Activated CD8-positive, alpha-beta T cell treated with anti-CD3 and anti-CD28 coated beads for 36 hours (primary cell): Measurements from ENCODE around the gene GPR157. TPM values are rescaled to one million over a fixed set of nuclear protein-coding genes. Genes with fewer than 3 reads are reported as not detected.

ENCODE experiments used
- ATAC-seq: fragments of 200-7000 bp; cut with Tn5 transposase; one replicate; pipeline ENCODE4 v1.10.0; 2021; ENCODE audit warnings: mild to moderate bottlenecking, moderate library complexity
- CTCF ChIA-PET: fragments of 350-600 bp; sonication (Branson Sonifier 250); formaldehyde crosslinking; loops from one replicate; lab custom pipeline; 2021; ENCODE audit warnings: antibody characterized with exemption; lab: Charles Lee
- POLR2A ChIA-PET: fragments of 350-600 bp; sonication (Branson Sonifier 250); formaldehyde crosslinking; loops from one replicate; lab custom pipeline; 2021; ENCODE audit warnings: antibody characterized with exemption; lab: Charles Lee
- DNase-seq: peaks from one replicate; pipeline ENCODE4 v3.0.0-alpha.2; 2020
- H3K27ac Mint-ChIP-seq: one replicate; pipeline ENCODE4 v1.8.0; 2021; ENCODE audit warnings: mild to moderate bottlenecking, mixed read lengths
- H3K27me3 Mint-ChIP-seq: one replicate; pipeline ENCODE4 v1.8.0; 2021; ENCODE audit warnings: mixed read lengths
- H3K36me3 Mint-ChIP-seq: one replicate; pipeline ENCODE4 v1.8.0; 2021; ENCODE audit warnings: low read depth, mixed read lengths
- H3K4me1 Mint-ChIP-seq: one replicate; pipeline ENCODE4 v1.8.0; 2021; ENCODE audit warnings: low read depth, mixed read lengths
- H3K4me3 Mint-ChIP-seq: one replicate; pipeline ENCODE4 v1.8.0; 2021; ENCODE audit warnings: mild to moderate bottlenecking, moderate library complexity, mixed read lengths
- H3K9me3 Mint-ChIP-seq: one replicate; pipeline ENCODE4 v1.8.0; 2021; ENCODE audit warnings: mixed read lengths
- CTCF ChIP-seq: fragments of 200-600 bp; IDR thresholded peaks from one replicate; pipeline ENCODE4 v1.8.0; 2022; ENCODE audit warnings: antibody characterized with exemption, mild to moderate bottlenecking
- intact Hi-C: fragments of 100-400 bp; cut with micrococcal nuclease; formaldehyde crosslinking; loops from one replicate; pipeline ENCODE4 v1.10.0; 2022
- total RNA-seq, 2 experiments: library from RNA; stranded (reverse); gene quantifications; one replicate each; pipeline ENCODE4 v1.2.3, GENCODE V29; 2021

The GPR157 gene
- total RNA-seq, 2 experiments from 2014 or later = 3.4 to 4.7 TPM

DNA sequence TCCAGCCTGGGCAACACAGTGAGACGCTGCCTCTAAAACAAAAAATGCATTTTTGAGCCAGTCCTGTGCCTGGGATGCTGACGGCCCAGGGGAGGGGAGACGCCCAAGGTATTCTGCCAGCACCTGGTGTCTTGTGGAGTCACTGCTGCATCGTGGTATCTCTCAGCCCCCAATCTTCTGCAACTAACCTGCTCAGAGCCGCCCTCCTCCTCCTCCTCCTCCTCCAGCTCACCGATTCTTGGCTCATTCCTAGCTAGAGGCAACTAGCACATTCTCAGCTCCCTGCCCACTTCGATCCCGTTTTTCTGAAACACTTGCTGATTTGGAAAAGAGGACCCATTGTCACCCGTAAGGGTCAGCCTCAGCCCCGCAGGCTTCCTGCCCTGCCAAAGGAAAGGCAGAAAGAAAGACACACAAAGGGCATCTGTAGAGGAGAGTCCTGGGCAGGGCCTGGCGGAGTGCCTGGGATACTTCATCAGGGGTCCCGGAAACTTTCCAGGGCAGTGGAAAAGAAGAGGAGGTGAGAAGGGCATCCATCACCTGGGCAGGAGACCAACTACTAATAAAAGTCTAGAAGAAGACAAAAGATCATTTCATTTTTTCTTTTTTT, 20.7 kb downstream of the GPR157 start:
- Mint-ChIP-seq H3K4me1 (peaks cover 2% of the 10 kb centered on the region), H3K27ac (no peak overlapping the region), H3K36me3 (no peaks in the 10 kb centered on the region), H3K9me3 (no peaks in the 10 kb centered on the region), H3K4me3 (no peak overlapping the region), H3K27me3 (no peaks in the 10 kb centered on the region)
- TF ChIP-seq CTCF = no peak
- CTCF ChIA-PET = no interaction called here
- POLR2A ChIA-PET = no interaction called here
- ATAC-seq (no peak), DNase-seq (no peak)
- intact Hi-C loops = loop anchor here (10.0 kb wide), 1 partner anchor 93 kb away; no protein-coding TSS in a partner anchor

- no peaks in the 10 kb centered on the region for H3K4me1 Mint-ChIP-seq
- ChIA-PET CTCF (interaction anchor here (0.8 to 1.3 kb wide), 2 partner anchors 34 to 89 kb away, joined by 4 to 6 read pairs; no protein-coding TSS in a partner anchor), POLR2A (no interaction called here)
- H3K36me3 Mint-ChIP-seq = no peaks in the 10 kb centered on the region
- no peaks in the 10 kb centered on the region for H3K9me3 Mint-ChIP-seq
- no peak for TF ChIP-seq CTCF
- intact Hi-C loops = loop anchor here (10.0 kb wide), 1 partner anchor 92 kb away; no protein-coding TSS in a partner anchor
- no peaks in the 10 kb centered on the region for H3K27me3 Mint-ChIP-seq
- H3K4me3 Mint-ChIP-seq = no peak overlapping the region
- DNase-seq = no peak
- H3K27ac Mint-ChIP-seq = no peak overlapping the region
- no peak for ATAC-seq
Observed at GRCh38 chr1:9107136-9107535, 21.8 kb downstream of the GPR157 start.

DNA sequence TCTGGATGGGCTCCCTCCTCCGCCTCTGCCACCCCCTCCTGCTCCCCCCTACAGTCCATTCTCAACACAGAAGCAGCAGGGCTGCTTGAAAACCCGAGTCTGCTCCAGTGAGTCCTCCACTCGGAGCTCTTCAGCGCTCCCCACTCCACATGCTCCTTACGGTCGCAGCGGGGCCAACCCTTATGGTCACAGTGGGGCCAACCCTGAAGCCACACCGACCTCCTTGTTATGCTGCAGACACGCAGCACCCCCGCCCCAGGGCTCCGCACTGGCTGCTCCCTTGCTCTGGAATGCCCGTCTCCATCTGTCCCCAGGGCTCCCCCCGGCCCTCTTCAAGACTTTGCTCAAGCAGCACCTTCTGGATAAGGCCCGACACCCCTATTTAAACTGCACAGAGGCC, 22.6 kb downstream of the GPR157 start:
- TF ChIP-seq CTCF = no peak
- POLR2A ChIA-PET = no interaction called here
- no peaks in the 10 kb centered on the region for H3K4me1 Mint-ChIP-seq
- H3K9me3 Mint-ChIP-seq = no peaks in the 10 kb centered on the region
- no peak overlapping the region for H3K27ac Mint-ChIP-seq
- CTCF ChIA-PET = interaction anchor here (1.3 to 1.4 kb wide), 2 partner anchors 10 to 90 kb away, joined by 3 to 4 read pairs; no protein-coding TSS in a partner anchor
- H3K36me3 Mint-ChIP-seq = no peaks in the 10 kb centered on the region
- no peaks in the 10 kb centered on the region for H3K27me3 Mint-ChIP-seq
- DNase-seq (no peak), ATAC-seq (no peak)
- intact Hi-C loops = loop anchor here (10.0 kb wide), 1 partner anchor 91 kb away; no protein-coding TSS in a partner anchor
- no peak overlapping the region for H3K4me3 Mint-ChIP-seq

DNA sequence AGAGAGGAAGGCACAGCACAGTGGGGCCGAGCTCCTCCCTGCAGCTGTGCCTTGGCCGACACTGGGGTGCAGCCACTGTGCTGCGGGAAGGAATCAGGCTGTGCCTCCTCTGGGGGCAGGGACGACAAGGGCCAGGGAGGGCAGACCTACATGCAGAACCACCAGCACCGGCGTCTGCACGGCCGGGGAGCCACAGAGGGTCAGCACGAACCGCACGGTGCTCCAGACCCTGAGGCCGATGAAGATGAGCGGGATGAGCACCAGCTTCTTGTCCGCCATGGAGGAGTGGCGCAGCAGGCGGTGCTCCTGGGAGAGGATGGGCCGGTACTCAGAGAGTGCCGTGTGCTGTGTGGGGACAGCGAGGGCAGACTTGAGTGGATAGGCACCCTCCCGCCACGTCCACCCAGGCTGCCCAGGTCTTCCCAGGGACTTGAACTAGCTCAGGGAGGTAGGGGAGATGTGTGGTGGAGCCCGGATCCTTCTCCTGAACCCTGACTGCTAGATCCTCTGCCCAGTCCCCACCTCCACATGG, 23.5 kb downstream of the GPR157 start:
- Mint-ChIP-seq H3K36me3 (no peaks in the 10 kb centered on the region), H3K4me3 (no peak overlapping the region), H3K9me3 (no peaks in the 10 kb centered on the region), H3K27me3 (no peaks in the 10 kb centered on the region), H3K4me1 (no peaks in the 10 kb centered on the region), H3K27ac (no peak overlapping the region)
- intact Hi-C loops = loop anchor here (10.0 kb wide), 1 partner anchor 91 kb away; no protein-coding TSS in a partner anchor
- ATAC-seq = no peak
- ChIA-PET POLR2A (no interaction called here), CTCF (interaction anchor here (0.9 to 1.4 kb wide), 2 partner anchors 11 to 91 kb away, joined by 3 read pairs; no protein-coding TSS in a partner anchor)
- no peak for TF ChIP-seq CTCF
- DNase-seq = no peak
